BJ (cell line): ENCODE measurements around the gene FMN1. TPM values are rescaled to one million over a fixed set of nuclear protein-coding genes. Genes with fewer than 3 reads are reported as not detected.

ENCODE experiments used
- CTCF ChIA-PET: fragments of 350-600 bp; formaldehyde crosslinking; extraction: SDS; loops from one replicate; lab custom pipeline; 2021; ENCODE audit warnings: antibody characterized with exemption, inconsistent platforms; lab: Yijun Ruan, JAX
- POLR2A ChIA-PET: fragments of 300-600 bp; sonication (Branson Sonifier 250); formaldehyde crosslinking; extraction: SDS; loops from one replicate; lab custom pipeline; 2021; ENCODE audit warnings: antibody characterized with exemption; lab: Charles Lee
- DNase-seq: peaks from one replicate; pipeline ENCODE4 v3.0.0-alpha.2; 2011; ENCODE audit warnings: low read depth
- H3K27me3 ChIP-seq: 2 replicates; pipeline ENCODE4 v1.6.0; 2011; ENCODE audit warnings: low read length; ENCODE audit not compliant: control insufficient read depth, insufficient read depth
- H3K36me3 ChIP-seq: 2 replicates; pipeline ENCODE4 v1.5.1; 2011; ENCODE audit warnings: low read length; ENCODE audit not compliant: control insufficient read depth, insufficient read depth
- H3K4me3 ChIP-seq: 2 replicates; pipeline ENCODE4 v1.5.1; 2011; ENCODE audit warnings: low read depth, mild to moderate bottlenecking, control low read depth, low read length
- polyA plus RNA-seq: library from polyadenylated mRNA; depleted of rRNA; stranded (reverse); fragments of >200 nt; gene quantifications from 2 replicates; pipeline ENCODE4 v1.2.3, GENCODE V29; 2011
- TF ChIP-seq, protein P1 (sequence below): IDR thresholded peaks from 2 replicates; pipeline ENCODE4 v1.5.1; 2011; ENCODE audit warnings: low read depth, mild to moderate bottlenecking, control low read depth, inconsistent platforms, low read length, moderate library complexity; ENCODE audit not compliant: insufficient read depth

FMN1 gene
- polyA plus RNA-seq, 1 experiment: 2.6 TPM

DNA sequence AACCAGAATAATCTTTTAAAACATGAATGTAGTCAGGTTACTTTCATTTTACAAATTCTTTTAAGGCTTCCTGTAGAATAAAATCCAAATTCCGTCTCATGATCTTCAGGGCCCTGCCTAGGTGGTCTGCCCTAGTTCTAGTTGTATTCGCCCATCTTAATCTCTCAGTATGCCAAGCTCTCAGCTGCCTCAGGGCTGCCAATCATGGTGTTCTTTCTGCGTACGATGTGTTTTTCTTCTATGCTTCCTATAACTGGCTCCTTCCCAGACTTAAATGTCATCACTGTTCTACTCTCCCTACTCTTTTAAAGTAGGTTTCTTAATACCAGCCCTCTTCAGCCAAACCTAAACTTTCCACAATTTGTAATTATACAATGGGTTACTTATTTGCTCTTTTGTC is 369.3 kb downstream of the FMN1 start:
- TF ChIP-seq, protein P1, sequence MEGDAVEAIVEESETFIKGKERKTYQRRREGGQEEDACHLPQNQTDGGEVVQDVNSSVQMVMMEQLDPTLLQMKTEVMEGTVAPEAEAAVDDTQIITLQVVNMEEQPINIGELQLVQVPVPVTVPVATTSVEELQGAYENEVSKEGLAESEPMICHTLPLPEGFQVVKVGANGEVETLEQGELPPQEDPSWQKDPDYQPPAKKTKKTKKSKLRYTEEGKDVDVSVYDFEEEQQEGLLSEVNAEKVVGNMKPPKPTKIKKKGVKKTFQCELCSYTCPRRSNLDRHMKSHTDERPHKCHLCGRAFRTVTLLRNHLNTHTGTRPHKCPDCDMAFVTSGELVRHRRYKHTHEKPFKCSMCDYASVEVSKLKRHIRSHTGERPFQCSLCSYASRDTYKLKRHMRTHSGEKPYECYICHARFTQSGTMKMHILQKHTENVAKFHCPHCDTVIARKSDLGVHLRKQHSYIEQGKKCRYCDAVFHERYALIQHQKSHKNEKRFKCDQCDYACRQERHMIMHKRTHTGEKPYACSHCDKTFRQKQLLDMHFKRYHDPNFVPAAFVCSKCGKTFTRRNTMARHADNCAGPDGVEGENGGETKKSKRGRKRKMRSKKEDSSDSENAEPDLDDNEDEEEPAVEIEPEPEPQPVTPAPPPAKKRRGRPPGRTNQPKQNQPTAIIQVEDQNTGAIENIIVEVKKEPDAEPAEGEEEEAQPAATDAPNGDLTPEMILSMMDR: no peak
- no peak overlapping the region for H3K4me3 ChIP-seq
- H3K27me3 ChIP-seq: no peaks in the 10 kb centered on the region
- no peak for DNase-seq
- ChIA-PET POLR2A (interaction anchor here (0.7 kb wide), 1 partner anchor 142 kb away, joined by 3 read pairs; no protein-coding TSS in a partner anchor), CTCF (interaction anchor here (0.5 to 1.0 kb wide), 2 partner anchors 19 to 115 kb away, joined by 3 read pairs; no protein-coding TSS in a partner anchor)
- H3K36me3 ChIP-seq: no peaks in the 10 kb centered on the region

DNA sequence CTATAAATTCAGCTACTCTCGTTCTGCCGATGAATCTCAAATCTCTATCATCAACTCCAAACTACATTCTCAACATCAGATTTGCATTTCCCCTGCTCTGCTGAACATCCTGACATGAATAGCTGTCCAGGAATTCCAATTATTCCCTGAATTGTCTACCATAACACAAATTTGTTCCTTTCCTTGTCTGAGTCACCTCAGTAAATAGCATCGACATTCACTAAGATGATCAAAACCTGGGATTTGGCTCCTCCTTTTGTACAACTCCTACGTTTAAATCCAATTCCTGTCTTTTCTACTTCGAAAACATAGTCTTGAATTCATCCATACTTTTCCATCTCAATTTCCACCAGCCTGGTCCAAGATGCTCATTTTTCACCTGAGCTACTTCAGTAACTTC is 369.7 kb downstream of the FMN1 start:
- TF ChIP-seq, protein P1: no peak
- POLR2A ChIA-PET: interaction anchor here (0.7 kb wide), 1 partner anchor 142 kb away, joined by 3 read pairs; no protein-coding TSS in a partner anchor
- H3K27me3 ChIP-seq: no peaks in the 10 kb centered on the region
- DNase-seq: peak; percentile 78
- CTCF ChIA-PET: interaction anchor here (0.9 to 1.0 kb wide), 2 partner anchors 18 to 19 kb away, joined by 3 to 4 read pairs; no protein-coding TSS in a partner anchor
- no peaks in the 10 kb centered on the region for H3K36me3 ChIP-seq
- H3K4me3 ChIP-seq: no peak overlapping the region

- Histone ChIP-seq H3K27me3 (no peaks in the 10 kb centered on the region), H3K4me3 (no peak overlapping the region), H3K36me3 (no peaks in the 10 kb centered on the region)
- ChIA-PET POLR2A (no interaction called here), CTCF (no interaction called here)
- no peak for DNase-seq
- TF ChIP-seq, protein P1: no peak
Observed at GRCh38 chr15:32823750-32824149, 370.8 kb downstream of the FMN1 start.

DNA sequence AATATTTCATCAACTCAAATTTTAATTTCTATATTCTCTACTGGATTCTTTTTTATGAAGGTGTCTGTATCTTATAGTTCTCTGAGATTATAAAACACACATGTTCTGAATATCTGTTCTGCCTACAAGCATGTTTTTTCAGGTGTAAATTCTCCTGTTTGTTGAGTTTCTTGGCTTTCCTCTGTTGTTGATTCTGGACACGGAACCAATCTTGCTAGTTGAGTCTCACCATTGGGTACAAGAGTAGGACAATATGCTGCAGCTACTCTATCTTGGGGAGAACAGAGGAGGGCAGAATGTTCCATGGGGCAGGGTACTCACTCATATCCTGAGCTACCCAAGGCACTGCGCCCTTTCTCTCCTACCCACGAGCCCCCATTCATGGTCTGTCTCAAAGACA is 371.8 kb downstream of the FMN1 start:
- no peak overlapping the region for H3K4me3 ChIP-seq
- TF ChIP-seq, protein P1: no peak
- ChIA-PET CTCF (interaction anchor here (0.9 to 1.1 kb wide), 2 partner anchors 18 to 21 kb away, joined by 3 to 4 read pairs; no protein-coding TSS in a partner anchor), POLR2A (no interaction called here)
- no peak for DNase-seq
- no peaks in the 10 kb centered on the region for H3K36me3 ChIP-seq
- H3K27me3 ChIP-seq: no peaks in the 10 kb centered on the region

- ChIA-PET CTCF (interaction anchor here (0.9 to 1.3 kb wide), 3 partner anchors 14 to 169 kb away, joined by 3 to 4 read pairs (median 3); no protein-coding TSS in a partner anchor), POLR2A (interaction anchor here (0.7 kb wide), 1 partner anchor 17 kb away, joined by 4 read pairs; no protein-coding TSS in a partner anchor)
- Histone ChIP-seq H3K27me3 (no peaks in the 10 kb centered on the region), H3K36me3 (no peaks in the 10 kb centered on the region), H3K4me3 (no peak overlapping the region)
- no peak for DNase-seq
- TF ChIP-seq, protein P1: no peak
Observed at GRCh38 chr15:32819448-32819847, 375.1 kb downstream of the FMN1 start.
